Measurements from ENCODE around the gene FGA. TPM values are rescaled to one million over a fixed set of nuclear protein-coding genes. Genes with fewer than 3 reads are reported as not detected.

FGA gene
- not detected for polyA plus RNA-seq (2012; ENCODE audit: low read depth, missing spikeins)

DNA sequence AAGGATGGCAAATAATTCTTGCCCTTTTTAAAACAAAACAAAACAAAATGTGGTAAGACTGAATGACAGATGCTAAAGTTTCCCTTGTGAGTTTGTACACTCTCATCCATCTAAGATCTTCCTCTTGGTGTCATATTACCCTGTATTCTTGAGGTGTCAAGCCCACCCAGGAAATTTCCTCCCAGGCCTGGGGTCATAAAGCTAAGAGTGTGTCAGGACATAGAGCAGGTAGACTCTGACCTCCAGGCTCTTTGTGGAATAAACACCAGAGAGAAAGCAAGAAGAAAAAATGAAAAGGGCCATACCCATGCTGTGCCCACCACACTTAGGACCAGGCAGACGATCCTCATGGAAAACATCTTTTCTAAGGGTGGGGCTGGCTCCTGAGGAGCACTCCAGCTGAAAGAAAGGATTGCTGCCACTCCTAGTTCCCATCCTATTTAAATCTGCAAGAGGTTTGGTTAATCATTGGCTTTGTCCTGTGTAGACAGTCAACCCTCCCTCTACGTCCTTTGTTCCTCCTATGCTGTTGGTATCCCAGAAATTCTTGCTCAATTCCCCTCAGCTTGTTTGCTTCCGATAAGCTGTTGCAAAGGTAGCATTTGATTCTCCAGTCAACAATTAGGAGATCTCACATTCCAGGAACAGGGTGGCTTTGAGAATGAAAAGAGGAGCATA lies at the start of gene FGA:
FGA (minus strand) TSS at position 414 of the 678 bp plus-strand sequence; CDS start at position 359, 55 bp downstream.
- DNase-seq (ENCODE audit: insufficient read length, low spot score) (no peak), FAIRE-seq (no peak)
- TF ChIP-seq TAF1 (IDR thresholded peaks at IDR 0.05; ENCODE audit: low read depth, low read length) (no peak), PAX5 (IDR thresholded peaks at IDR 0.05; ENCODE audit: insufficient read depth, low read length, severe bottlenecking) (no peak), SPI1 (IDR thresholded peaks at IDR 0.05; ENCODE audit: low read depth, low read length) (no peak)

DNA sequence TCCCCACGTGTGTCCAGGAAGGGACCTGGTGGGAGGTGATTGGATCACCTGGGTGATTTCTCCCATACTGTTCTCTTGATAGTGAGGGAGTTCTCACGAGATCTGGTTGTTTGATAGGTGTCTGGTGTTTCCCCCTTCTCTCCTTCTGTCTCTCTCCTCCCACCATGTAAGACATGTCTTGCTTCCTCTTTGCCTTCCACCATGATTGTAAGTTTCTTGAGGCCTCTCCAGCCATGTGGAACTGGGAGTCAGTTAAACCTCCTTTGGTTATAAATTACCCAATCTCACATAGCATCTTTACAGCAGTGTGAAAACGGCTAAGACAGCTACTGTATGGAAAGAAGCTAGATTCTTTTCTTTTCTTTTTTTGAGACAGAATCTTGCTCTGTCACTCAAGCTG lies 43.5 kb upstream of the FGA start:
- DNase-seq (ENCODE audit: insufficient read length, low spot score) (no peak), FAIRE-seq (no peak)
- TF ChIP-seq POU2F2 (IDR thresholded peaks at IDR 0.05; ENCODE audit: low read depth, low read length) (no peak), TAF1 (IDR thresholded peaks at IDR 0.05; ENCODE audit: low read depth, low read length) (no peak), PAX5 (IDR thresholded peaks at IDR 0.05; ENCODE audit: insufficient read depth, low read length, severe bottlenecking) (no peak)

DNA sequence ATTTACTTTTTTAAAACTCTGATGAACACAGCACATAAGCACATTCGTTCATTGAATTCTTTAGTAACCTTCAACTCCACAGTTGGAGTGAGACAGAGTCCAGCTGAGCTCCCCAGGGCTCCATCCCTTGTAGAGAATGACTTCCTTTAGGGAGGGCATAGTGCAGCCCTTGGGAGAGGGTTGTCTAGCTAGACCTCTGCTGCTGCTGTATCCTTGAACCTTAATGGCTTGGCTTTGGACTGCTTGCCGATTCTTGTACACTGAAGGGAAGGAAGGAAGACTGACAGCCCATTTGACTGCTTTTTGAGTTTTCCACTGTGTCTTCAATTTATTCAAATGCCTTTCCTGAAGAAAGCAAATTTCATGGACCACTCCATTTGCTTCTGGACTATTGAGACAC lies 41.3 kb upstream of the FGA start:
- no peak for TF ChIP-seq TAF1 (IDR thresholded peaks at IDR 0.05; ENCODE audit: low read depth, low read length)
- no peak for TF ChIP-seq POLR2AphosphoS5 (IDR thresholded peaks at IDR 0.05; ENCODE audit: low read depth, low read length)
- TF ChIP-seq SPI1 (IDR thresholded peaks at IDR 0.05; ENCODE audit: low read depth, low read length), result no peak
- TF ChIP-seq PAX5 (IDR thresholded peaks at IDR 0.05; ENCODE audit: insufficient read depth, low read length, severe bottlenecking), result no peak
- no peak for TF ChIP-seq POU2F2 (IDR thresholded peaks at IDR 0.05; ENCODE audit: low read depth, low read length)
- no peak for TF ChIP-seq POLR2A (IDR thresholded peaks at IDR 0.05; ENCODE audit: low read depth, low read length)
- no peak for DNase-seq (ENCODE audit: insufficient read length, low spot score)
- no peak for FAIRE-seq

DNA sequence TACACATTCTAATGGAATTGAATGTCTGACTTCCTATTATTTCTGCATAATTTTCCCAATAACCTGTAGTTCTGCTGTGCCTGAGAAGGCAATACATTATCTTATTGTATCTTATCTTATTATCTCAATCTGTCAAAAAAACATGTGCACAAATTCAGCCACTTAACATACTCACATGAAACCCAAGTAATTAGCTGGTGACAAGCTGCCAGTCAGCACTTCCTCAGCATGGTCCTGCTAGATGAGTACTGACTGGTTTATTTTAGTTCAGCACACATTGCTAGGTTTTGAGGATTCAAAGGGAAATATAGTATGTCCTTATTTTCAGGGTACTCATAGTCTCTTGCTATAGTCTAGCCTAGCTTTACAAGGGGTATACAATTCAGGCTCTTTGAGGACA lies 39.8 kb upstream of the FGA start:
- no peak for DNase-seq (ENCODE audit: insufficient read length, low spot score)
- no peak for FAIRE-seq
- TF ChIP-seq SPI1 (IDR thresholded peaks at IDR 0.05; ENCODE audit: low read depth, low read length), result no peak
- no peak for TF ChIP-seq POLR2A (IDR thresholded peaks at IDR 0.05; ENCODE audit: low read depth, low read length)
- TF ChIP-seq PAX5 (IDR thresholded peaks at IDR 0.05; ENCODE audit: insufficient read depth, low read length, severe bottlenecking), result no peak
- no peak for TF ChIP-seq POU2F2 (IDR thresholded peaks at IDR 0.05; ENCODE audit: low read depth, low read length)
- TF ChIP-seq POLR2AphosphoS5 (IDR thresholded peaks at IDR 0.05; ENCODE audit: low read depth, low read length), result no peak
- TF ChIP-seq TAF1 (IDR thresholded peaks at IDR 0.05; ENCODE audit: low read depth, low read length), result no peak

DNA sequence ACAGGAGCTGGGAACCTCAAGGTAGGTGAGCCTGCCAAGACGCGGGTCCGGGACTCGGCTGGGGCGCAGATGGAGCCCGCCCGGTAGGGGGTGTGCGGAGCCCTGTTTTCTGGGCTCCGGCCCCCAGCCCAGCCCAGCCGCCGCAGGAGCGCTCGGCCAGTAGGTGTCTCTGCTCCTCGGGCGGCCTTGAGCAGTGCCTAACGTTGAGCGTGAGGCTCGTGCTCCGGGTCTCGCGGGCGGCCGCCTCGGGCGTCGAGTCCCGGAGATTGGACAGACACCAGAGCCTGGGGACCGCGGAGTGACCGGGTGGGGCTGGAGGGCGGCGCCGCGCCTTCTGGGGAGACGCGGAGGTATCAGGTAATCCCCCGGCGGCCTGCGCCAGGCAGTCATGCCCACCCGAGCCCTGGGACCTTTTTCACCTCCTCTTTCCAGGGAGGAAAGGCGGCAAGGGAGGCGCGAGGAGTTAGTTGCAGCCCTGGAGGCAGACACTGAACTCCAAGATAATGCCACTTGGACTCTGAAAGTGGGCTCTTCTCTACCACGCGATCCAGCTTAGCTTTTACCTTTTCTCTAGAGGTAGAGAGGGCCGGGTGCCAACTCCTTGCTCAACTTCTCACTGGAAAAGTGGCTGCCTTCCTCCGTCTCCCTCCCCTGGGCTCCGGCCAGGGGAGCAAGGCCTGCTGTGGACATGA lies 36.4 kb upstream of the FGA start:
- peak; percentile 59 for DNase-seq (ENCODE audit: insufficient read length, low spot score)
- peak; percentile 45 for FAIRE-seq
- TF ChIP-seq TAF1 (IDR thresholded peaks at IDR 0.05; ENCODE audit: low read depth, low read length), result no peak
- no peak for TF ChIP-seq PAX5 (IDR thresholded peaks at IDR 0.05; ENCODE audit: insufficient read depth, low read length, severe bottlenecking)
- TF ChIP-seq SPI1 (IDR thresholded peaks at IDR 0.05; ENCODE audit: low read depth, low read length), result no peak
- no peak for TF ChIP-seq POU2F2 (IDR thresholded peaks at IDR 0.05; ENCODE audit: low read depth, low read length)
- TF ChIP-seq POLR2A (IDR thresholded peaks at IDR 0.05; ENCODE audit: low read depth, low read length), result no peak

DNA sequence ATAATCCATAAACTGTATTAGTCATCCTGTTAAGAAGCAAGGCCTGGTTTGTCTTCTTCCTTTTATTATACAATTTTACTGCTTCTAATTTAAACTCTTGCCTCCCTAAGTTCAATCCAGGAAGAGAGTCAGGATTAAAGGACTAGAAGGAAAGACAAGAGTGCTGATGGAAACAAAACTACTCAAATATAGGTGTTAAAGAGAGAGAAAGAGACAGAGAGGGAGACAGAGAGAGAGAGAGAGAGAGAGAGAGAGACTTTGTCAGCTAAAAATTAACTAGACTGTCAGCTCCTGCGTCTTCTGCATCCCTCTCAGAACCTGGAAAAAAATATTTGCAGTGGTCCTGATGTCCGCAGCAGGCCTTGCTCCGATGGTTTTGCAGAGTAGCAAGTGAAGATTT lies 35.4 kb upstream of the FGA start:
- TF ChIP-seq PAX5 (IDR thresholded peaks at IDR 0.05; ENCODE audit: insufficient read depth, low read length, severe bottlenecking), result no peak
- TF ChIP-seq POU2F2 (IDR thresholded peaks at IDR 0.05; ENCODE audit: low read depth, low read length), result no peak
- no peak for TF ChIP-seq POLR2AphosphoS5 (IDR thresholded peaks at IDR 0.05; ENCODE audit: low read depth, low read length)
- TF ChIP-seq TAF1 (IDR thresholded peaks at IDR 0.05; ENCODE audit: low read depth, low read length), result no peak
- TF ChIP-seq SPI1 (IDR thresholded peaks at IDR 0.05; ENCODE audit: low read depth, low read length), result no peak
- TF ChIP-seq POLR2A (IDR thresholded peaks at IDR 0.05; ENCODE audit: low read depth, low read length), result no peak
- no peak for DNase-seq (ENCODE audit: insufficient read length, low spot score)
- FAIRE-seq, result no peak

DNA sequence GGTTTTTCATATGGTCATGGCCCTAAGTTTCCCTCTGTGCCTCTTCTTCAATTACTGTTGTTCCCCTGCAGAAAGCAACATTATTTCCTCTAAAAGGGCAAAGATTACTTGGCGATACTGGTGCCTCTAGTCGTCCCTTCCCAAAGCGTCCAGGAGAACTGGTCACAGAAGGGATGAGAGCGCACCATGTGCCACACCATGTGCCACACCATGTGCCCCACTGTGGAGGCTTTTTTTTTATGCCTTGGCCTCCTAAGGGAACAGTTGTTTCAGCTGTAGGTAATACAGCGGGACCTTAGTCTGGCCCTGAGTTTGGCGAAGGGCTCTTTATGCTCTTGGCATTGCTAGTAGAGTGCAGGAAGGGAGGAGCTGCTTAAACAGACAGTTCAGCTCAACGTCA lies 33.5 kb upstream of the FGA start:
- TF ChIP-seq TAF1 (IDR thresholded peaks at IDR 0.05; ENCODE audit: low read depth, low read length) (no peak), SPI1 (IDR thresholded peaks at IDR 0.05; ENCODE audit: low read depth, low read length) (no peak), PAX5 (IDR thresholded peaks at IDR 0.05; ENCODE audit: insufficient read depth, low read length, severe bottlenecking) (no peak), POLR2A (IDR thresholded peaks at IDR 0.05; ENCODE audit: low read depth, low read length) (no peak), POLR2AphosphoS5 (IDR thresholded peaks at IDR 0.05; ENCODE audit: low read depth, low read length) (no peak), POU2F2 (IDR thresholded peaks at IDR 0.05; ENCODE audit: low read depth, low read length) (no peak)
- FAIRE-seq (no peak), DNase-seq (ENCODE audit: insufficient read length, low spot score) (no peak)

DNA sequence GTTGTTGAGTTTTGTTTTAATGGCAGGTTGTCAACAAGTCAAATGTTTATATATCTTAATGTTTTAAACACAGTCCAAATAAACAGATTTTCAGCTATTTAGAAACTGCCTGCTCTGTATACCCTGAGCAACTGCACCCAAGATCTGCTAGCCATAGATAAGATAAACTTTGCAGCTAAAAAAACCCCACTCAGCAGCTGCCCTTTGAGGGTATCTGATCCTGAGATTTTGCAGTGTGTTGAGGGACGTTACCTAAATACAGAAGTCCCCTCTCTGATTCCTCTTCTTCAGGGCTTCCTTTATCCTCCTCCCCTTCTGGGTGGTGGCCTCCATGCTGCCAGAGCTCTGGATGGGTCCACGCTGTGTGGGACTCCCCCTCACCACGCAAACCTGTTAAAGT lies 32.9 kb upstream of the FGA start:
- no peak for TF ChIP-seq POLR2AphosphoS5 (IDR thresholded peaks at IDR 0.05; ENCODE audit: low read depth, low read length)
- no peak for TF ChIP-seq SPI1 (IDR thresholded peaks at IDR 0.05; ENCODE audit: low read depth, low read length)
- no peak for TF ChIP-seq PAX5 (IDR thresholded peaks at IDR 0.05; ENCODE audit: insufficient read depth, low read length, severe bottlenecking)
- no peak for TF ChIP-seq POU2F2 (IDR thresholded peaks at IDR 0.05; ENCODE audit: low read depth, low read length)
- no peak for TF ChIP-seq POLR2A (IDR thresholded peaks at IDR 0.05; ENCODE audit: low read depth, low read length)
- TF ChIP-seq TAF1 (IDR thresholded peaks at IDR 0.05; ENCODE audit: low read depth, low read length), result no peak
- DNase-seq (ENCODE audit: insufficient read length, low spot score), result no peak
- FAIRE-seq, result no peak

DNA sequence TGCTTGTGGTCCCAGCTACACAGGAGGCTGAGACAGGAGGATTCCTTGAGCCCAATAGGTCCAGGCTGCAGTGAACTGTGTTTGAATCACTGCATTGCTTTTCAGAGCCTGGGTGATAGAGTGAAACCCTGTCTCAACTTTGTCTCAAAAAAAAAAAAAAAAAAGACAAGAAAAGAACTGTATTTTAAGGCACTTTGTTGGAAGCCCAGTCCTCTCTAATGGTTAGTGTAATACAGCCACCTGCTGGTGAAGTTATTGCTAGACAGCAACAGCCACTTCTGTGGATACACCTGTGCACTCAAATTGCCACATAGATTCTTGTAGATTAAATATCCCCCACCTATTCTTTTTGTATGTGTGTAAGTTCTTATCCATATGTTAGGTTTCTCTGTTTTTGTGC lies 32.1 kb upstream of the FGA start:
- TF ChIP-seq POU2F2 (IDR thresholded peaks at IDR 0.05; ENCODE audit: low read depth, low read length), result no peak
- TF ChIP-seq POLR2AphosphoS5 (IDR thresholded peaks at IDR 0.05; ENCODE audit: low read depth, low read length), result no peak
- TF ChIP-seq SPI1 (IDR thresholded peaks at IDR 0.05; ENCODE audit: low read depth, low read length), result no peak
- no peak for TF ChIP-seq PAX5 (IDR thresholded peaks at IDR 0.05; ENCODE audit: insufficient read depth, low read length, severe bottlenecking)
- TF ChIP-seq TAF1 (IDR thresholded peaks at IDR 0.05; ENCODE audit: low read depth, low read length), result no peak
- no peak for TF ChIP-seq POLR2A (IDR thresholded peaks at IDR 0.05; ENCODE audit: low read depth, low read length)
- peak; percentile 12 for DNase-seq (ENCODE audit: insufficient read length, low spot score)
- FAIRE-seq, result peak; percentile 69

Data from GM12891 (cell line).